ENCODE measurements around the gene OR13C4. TPM values are rescaled to one million over a fixed set of nuclear protein-coding genes. Genes with fewer than 3 reads are reported as not detected.

OR13C4 gene
- total RNA-seq = not detected in 2 replicates

DNA sequence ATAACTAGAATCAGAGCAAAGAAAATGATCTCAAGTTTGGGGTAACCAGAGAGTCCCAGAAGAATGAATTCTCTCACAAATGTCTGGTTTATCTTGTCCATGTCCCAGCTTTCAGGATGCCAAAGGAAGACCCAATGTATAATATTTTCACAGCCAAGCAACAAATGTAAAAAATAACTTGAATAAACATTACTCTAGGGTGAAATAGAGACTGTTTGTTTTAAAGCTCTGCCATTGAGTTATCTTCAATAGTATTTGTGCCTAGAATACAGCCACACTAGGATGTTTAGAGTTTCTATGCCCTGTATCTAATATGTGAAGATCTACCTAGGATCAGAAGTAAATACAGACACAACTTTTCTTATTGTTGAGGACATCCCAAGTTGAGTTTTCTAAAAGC is at the start of gene OR13C4:
TSS of gene OR13C4 (minus strand) at position 101 of the 400 bp plus-strand sequence. CDS start at position 101, 0 bp downstream.

DNA sequence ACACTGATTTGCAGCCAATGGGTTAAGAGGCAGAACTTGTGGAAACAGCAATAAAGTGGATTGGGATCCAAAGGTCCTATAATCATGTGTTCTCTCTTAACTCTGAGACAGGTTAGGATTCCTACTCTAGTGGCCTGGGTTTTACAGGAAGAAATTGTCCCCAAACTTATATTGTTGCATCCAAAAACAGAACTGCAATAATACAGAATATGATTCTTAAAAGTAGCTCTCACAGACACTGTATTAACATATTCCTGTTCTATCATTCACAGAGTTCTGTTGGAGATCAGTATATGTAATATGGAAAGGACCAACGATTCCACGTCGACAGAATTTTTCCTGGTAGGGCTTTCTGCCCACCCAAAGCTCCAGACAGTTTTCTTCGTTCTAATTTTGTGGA is 41.9 kb upstream of the OR13C4 start, which contains the start of gene OR13C8:
TSS of gene OR13C8 (plus strand) at position 301 of the 400 bp plus-strand sequence. CDS start at position 301, 0 bp downstream.

DNA sequence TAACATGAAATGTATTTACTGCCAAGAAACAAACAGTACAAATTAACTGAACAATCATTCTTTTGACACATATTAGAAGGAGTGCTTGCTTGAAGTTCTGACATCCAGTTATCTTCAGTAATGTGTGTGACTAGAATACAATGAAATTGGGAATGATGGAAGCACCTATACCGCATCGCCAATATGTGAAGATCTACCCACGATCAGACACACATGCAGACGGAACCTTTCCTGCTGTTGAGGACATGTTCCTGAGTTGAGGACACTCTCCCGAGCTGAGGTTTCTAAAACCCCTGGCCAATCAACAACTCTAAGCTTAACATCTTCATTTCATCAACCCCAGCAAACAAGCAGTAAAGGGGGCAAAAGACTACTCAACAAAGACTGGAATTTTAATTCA is 9.7 kb upstream of the OR13C4 start, which contains the start of gene OR13C3:
TSS of gene OR13C3 (minus strand) at position 101 of the 400 bp plus-strand sequence. CDS start 133 bp downstream, outside the sequence.

DNA sequence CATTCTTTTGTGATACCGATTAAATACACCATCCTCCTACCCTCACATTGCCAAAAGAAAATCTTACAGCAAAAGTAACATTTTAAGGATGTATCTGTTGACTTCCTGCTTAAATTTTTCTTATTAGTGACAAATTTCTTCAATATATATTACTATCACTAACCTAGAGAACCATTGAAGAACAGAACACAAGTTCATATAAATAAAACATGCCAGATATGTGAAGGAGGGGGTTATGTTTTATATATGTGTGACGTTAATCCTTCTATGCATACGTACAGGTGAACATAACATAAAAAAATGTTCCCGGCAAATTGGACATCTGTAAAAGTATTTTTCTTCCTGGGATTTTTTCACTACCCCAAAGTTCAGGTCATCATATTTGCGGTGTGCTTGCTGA is 23.0 kb downstream of the OR13C4 start, which contains the start of gene OR13F1:
TSS of gene OR13F1 (plus strand) at position 301 of the 400 bp plus-strand sequence. CDS start at position 301, 0 bp downstream.

Other genes with a start within 250 kb of the OR13C4 start
- gene OR13F1, start 22.9 kb downstream of the OR13C4 start, total RNA-seq = not detected in 2 replicates
- 0.07 TPM in 1 of 2 replicates, not detected in the other for gene OR13C3, start 9.6 kb upstream of the OR13C4 start, total RNA-seq
- not detected in 2 replicates for gene OR13C8, start 42.0 kb upstream of the OR13C4 start, total RNA-seq
- 0.13 TPM in 1 of 2 replicates, not detected in the other for gene OR13C5, start 72.2 kb upstream of the OR13C4 start, total RNA-seq
- gene OR13C2, start 78.4 kb upstream of the OR13C4 start, total RNA-seq = 0.20 TPM in 1 of 2 replicates, not detected in the other
- gene OR13C9, start 91.0 kb upstream of the OR13C4 start, total RNA-seq = 0.10 TPM in 1 of 2 replicates, not detected in the other
- not detected in 2 replicates for gene OR13D1, start 167.3 kb upstream of the OR13C4 start, total RNA-seq
- gene NIPSNAP3A, start 220.5 kb upstream of the OR13C4 start, total RNA-seq = 47.2 and 48.7 TPM in 2 replicates
- gene NIPSNAP3B, start 236.9 kb upstream of the OR13C4 start, total RNA-seq = 1.2 and 1.3 TPM in 2 replicates